GM19035 (cell line): ENCODE data around the gene EN2.

ENCODE experiments used
- ATAC-seq: cut with Tn5 transposase; IDR thresholded peaks from one replicate; pipeline ENCODE4 v1.9.1; 2021; ENCODE audit not compliant: unreplicated experiment

EN2 gene

GRCh38 chr7:155507576-155507975 lies 49.6 kb downstream of the EN2 start:
- ATAC-seq: no peak

- ATAC-seq: no peak
Measured at GRCh38 chr7:155508376-155509358, 50.7 kb downstream of the EN2 start.

GRCh38 chr7:155509359-155509724 lies 51.4 kb downstream of the EN2 start:
- no peak for ATAC-seq

GRCh38 chr7:155509725-155510551 lies 52.0 kb downstream of the EN2 start:
- no peak for ATAC-seq

GRCh38 chr7:155510975-155511701 lies 53.2 kb downstream of the EN2 start:
- no peak for ATAC-seq

GRCh38 chr7:155511702-155511996 lies 53.7 kb downstream of the EN2 start:
- ATAC-seq: no peak

GRCh38 chr7:155512246-155512887 lies 54.4 kb downstream of the EN2 start:
- no peak for ATAC-seq

GRCh38 chr7:155513543-155514285 lies 55.8 kb downstream of the EN2 start:
- ATAC-seq: no peak

- ATAC-seq: no peak
Measured at GRCh38 chr7:155514296-155514695, 56.4 kb downstream of the EN2 start.
